HG03442 (cell line): ENCODE data around the gene SLC30A3.
"Not testable (repeated sequence)": the region's sequence is repeated elsewhere in the genome, so short reads cannot be mapped to it uniquely, and the experiment has no call there.

Source experiments
- ATAC-seq: cut with Tn5 transposase; IDR thresholded peaks from one replicate; pipeline ENCODE4 v1.9.1; 2021; ENCODE audit warnings: mild to moderate bottlenecking, moderate library complexity; ENCODE audit not compliant: unreplicated experiment

SLC30A3 gene

DNA sequence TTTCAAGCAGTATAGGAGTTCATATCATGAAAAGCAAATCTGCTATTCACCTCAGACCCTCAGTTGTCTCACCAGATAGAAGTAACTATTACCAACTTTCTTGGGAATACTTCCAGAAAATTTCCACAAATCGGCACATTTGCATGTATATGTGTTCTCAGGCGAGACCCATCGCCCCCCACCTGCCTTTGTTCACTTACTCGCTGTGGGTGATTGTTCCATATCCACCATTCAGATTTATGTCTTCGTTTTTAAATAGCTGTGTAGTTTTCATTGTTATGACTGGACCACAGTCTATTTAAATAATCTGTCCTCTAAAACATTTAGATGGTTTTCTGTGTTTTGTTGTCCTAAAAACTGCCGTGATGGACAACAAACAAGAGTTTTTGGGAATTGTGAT, 22.6 kb upstream of the SLC30A3 start:
- ATAC-seq, result no peak

DNA sequence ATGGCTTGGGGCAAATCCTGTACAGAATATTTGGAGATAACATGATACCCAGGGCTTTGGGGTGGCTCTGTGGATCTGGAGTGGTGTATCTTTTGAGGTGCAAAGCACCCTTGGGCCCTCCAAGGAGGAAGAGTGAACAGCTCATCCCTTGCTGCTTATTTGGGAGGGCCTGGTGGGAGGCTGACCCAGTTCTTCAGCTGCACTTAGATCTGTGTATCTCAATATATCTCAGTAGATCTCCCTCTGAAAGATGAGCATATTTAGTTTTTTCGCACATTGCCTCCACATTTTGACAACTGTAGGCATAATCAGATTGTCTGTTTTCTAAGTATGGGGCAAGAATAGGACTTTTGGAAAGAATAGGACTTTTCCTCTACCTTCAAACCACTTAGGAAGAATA, 22.1 kb upstream of the SLC30A3 start:
- no peak for ATAC-seq

DNA sequence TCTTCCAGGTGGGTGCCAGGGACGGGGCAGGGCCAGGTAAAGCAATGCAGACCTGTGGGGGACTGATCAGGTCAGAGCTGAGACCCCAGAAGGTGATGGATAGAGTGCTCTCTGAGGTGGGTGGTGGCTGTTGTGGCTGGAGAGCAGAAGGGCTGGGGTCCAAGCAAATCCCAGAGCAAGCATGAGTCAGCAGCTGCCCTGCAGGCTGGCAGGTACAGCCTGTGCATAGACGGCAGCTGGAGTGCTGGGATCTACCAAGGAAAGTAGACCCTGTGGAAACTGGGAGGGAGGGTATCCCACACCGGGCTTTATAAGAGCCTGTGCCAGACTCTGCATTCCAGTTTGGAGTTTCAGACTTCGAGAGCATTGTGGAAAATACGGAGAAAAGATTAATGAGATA, 20.0 kb upstream of the SLC30A3 start:
- no peak for ATAC-seq

DNA sequence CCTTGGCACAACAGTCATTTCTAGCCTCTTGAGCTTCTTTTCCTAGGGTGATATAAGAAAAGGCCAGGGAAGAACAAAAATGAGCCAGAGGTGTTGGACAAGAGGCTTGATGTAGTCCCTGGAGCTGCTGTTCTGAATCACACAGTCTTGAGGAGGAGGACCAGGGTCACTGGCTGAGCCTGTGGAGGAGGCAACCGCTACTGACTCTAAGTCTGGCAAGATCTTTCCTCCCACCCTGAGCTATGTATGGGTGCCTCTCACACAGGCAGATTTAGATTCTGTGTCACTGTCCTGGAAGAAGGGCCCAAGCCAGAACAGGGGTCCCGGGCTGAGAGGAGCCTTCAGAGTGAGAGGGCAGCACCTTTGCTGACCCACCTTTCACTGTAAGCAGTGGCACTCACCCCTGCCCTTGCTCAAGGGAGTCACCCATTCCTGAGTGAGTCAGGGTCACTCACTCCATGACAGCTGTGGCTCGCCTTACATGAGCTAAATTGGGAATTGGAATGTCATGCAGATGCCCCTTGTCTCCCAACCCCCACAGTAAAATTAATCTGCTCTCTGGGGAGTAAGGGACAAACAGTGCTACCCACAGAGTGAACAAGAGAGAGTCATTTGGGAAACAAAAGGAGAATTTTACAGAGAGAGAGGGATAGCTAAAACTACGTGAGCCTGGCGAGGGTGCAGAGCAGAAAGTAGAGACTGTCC, 19.2 kb upstream of the SLC30A3 start, which contains the start of gene TRIM54:
TRIM54 (plus strand) TSS at position 575 of the 705 bp plus-strand sequence. CDS start 303 bp downstream, outside the sequence.
- ATAC-seq, result no peak

DNA sequence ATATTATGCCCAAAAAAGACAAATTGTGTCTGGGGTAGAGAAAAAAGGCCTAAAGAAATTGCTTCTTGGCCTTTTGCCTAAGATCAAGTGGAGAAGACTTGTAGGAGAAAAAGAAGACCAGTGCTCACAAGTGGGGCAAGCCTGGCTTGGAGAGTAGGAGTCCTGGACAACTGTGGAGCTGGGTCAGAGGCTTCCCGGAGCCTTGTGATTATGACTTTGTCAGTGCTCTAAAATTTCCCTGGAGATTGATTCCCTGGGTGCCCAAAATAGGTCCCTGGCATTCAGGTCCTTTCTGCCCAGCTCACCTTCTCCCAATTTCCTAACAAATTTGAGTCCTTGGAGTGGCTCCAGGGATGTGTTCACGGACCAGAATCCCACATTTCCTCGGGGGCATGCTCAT, 18.6 kb upstream of the SLC30A3 start:
- ATAC-seq, result no peak

DNA sequence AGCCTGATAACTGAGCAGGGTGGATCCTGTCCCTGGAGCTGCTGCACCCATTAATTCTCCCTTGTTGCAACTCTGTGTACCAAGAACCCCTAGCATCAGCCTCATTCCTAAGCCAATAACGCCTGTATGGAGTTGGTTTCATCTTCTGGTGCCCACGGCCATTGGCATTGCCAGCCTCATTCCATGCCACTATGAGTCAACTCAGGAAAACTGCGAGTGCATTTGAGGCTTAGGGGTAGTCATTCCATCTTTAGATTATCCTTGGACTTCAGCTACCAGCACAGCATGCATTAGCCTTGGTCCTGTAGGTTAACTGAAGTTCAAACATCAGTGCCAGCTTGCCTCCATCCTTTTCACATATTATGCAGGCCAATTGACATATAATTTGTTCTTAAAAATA, 18.0 kb upstream of the SLC30A3 start:
- no peak for ATAC-seq

DNA sequence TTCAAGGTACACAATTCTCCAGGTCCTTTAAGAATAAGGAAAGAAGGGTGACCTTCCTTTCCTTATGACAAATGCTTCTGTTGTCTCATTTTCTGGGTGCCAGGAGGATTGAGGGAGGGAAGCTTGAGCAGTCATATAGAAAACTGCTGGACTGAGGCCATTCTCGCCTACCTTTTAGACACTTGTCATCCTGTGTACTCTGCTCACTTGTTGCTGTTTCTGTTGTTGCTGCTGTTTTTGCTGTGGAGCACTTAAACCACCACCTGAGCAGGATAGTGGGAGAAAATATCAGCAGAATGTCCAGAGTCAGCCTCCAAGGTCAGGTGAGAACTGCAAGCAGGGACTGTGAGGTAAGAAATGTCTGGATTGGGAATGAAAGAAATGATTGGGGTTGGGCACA, 15.2 kb upstream of the SLC30A3 start:
- ATAC-seq, result no peak

DNA sequence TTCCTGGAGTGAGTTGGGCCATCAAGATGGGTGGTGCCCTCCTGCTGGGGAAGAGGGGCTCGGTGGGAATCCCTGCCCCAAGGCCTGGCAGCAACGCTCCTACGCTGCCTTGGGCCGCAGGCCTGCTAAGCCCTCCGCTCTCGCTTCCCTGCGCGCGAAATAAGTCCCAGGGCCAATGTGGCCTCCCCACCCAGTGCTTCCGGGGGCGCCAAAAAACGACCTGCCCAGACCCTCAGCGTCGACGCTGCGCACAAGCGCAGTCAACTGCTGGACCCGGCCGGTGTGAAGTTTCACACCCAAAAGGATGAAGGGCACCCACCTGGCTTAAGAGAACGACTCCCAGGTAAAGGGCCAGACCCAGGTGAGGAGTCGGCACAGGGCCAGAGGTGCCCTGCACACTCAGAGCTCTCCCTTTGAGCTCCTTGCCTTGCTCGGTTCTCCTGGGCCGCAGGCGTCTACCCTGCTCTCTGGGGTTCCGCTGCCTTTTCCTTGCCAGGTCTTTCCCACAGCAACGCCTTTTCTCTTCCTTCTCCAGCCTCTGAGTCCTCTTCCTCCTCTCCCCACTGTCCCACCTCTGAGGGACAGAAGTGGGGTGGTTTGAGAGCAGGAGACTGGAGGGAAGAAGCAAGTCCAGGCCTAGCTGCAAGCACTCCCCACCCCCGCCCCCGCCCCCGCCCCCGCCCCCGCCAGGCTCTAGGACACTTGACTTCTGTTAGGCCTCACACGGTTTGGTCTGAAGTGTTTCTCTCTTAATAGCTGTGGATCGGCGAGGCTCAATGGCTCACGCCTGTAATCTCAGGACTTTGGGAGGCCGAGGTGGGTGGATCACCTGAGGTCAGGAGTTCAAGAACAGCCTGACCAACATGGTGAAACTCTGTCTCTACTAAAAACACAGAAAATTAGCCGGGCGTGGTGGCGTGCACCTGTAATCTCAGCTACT, 12.6 kb upstream of the SLC30A3 start, which contains the start of gene DNAJC5G:
DNAJC5G (plus strand) TSS at position 223 of the 940 bp plus-strand sequence. CDS start 1,296 bp downstream, outside the sequence.
- ATAC-seq, result no peak

DNA sequence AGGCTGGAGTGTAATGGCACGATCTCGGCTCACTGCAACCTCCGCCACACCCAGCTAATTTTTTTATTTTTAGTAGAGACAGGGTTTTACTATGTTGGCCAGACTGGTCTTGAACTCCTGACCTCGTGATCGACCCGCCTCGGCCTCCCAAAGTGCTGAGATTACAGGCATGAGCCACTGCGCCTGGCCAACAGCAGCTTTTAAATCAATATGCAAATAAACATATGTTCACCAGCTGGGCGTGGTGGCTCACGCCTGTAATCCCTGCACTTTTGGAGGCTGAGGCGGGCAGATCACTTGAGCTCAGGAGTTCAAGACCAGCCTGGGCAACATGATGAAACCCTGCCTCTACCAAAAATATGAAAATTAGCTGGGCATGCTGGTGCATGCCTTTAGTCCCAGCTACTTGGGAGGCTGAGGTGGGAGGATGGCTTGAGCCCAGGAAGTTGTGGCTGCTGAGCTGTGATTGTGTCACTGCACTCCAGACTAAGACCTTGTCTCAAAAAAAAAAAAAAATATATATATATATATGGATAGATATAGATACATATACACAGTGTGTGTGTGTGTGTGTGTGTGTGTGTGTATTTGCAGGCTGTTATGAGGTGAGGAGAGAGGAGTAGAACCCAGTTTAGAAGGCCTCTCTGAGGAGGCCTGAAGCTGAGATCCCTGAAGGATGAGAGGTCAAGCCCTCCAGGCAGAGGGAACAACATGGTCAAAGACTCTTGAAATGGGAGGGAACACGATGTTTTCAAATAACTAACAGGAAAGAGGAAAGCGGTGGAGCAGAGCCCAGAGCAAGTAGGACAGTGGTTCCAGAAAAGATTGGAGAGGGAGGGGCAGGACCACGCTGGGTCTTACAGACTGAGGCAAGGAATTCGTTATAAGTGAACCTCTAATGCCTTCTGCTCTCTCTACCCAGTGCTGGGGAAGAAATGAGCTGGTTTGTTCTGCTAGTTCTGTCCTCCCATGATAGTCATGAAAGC, 10.0 kb upstream of the SLC30A3 start:
- not testable (repeated sequence) for ATAC-seq

DNA sequence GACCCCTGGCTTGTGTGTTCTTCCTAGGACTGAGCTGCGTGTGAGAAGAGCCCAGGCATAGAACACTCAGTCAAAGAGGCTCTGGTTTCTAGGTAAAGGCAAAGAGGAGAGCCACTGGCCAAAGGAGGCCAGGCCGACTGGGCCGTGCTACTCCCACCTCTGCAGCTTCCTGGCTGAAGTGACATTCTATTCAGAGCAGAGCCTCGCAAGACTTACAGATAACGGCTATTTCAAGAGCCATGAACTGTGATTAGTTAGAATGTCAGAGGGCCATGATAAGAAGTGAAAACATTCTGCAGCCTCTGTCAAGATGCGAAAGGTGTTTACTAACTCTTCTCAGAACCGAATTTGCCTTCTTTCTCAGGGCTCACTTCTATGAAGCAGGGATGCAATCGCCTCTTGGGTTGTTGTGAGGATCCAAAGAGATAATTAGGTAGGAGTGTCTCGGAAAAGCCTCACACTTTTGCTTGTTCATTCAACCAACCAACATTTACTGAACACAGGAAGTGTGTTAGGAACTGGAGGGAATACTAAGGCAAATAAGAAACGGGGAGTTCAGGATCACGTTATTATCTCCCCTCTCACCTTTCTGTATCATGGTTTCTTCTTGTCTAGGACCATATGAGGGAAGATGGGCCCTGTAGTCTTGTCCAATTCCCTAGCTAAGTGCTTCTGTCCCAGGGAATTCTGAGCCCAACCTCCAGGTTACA, 8.9 kb upstream of the SLC30A3 start:
- no peak for ATAC-seq

DNA sequence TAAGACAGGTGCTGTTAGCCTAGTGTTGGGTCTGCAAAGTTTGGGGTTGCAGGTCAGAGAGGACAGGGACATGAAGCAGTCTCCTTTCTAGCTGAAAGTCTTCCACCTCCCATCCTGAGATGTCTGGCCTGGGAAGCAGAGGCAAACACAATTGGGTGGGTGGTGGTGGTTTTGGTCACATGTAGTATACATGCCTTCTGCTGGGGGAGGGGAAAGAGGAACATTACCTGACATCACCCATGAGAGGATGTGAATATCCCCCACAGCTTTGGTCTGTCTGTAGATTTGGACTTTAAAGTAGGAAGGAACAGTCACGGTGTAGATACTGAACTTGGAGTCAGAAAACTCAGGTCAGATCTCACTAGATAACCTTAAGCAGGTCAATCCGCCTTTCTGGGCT, 7.8 kb upstream of the SLC30A3 start:
- no peak for ATAC-seq

DNA sequence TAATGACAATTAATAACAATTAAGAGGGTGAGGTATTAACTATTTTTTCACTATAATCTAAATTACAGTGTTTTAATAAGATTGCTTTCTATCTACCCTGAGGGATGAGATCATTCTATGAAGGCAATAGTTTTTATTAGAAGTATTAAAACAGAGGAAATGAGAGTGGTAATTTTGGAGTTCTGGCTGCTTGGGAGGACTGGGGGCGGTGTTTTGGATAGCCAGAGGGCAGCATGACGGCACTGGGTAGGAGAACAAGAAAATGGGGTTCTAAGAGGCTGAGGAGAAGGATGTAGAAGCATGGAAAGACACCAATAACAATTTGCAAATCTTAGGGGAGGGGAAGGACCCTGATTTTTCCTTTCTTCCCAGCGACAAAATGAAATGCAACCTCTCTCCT, 7.3 kb upstream of the SLC30A3 start:
- ATAC-seq, result no peak

DNA sequence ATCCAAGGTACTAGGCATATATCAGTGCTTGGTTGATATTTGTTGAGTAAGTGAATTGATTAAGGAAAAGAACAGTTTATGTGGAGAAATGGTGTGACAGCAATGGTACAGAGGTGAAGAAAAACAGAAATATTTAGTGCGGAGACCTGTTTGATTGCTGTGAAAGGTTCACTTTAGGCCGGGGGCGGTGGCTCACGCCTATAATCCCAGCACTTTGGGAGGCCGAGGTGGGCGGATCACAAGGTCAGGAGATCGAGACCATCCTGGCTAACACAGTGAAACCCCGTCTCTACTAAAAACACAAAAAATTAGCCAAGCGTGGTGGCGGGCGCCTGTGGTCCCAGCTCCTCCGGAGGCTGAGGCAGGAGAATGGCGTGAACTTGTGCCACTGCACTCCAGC, 5.4 kb upstream of the SLC30A3 start:
- ATAC-seq, result not testable (repeated sequence)

DNA sequence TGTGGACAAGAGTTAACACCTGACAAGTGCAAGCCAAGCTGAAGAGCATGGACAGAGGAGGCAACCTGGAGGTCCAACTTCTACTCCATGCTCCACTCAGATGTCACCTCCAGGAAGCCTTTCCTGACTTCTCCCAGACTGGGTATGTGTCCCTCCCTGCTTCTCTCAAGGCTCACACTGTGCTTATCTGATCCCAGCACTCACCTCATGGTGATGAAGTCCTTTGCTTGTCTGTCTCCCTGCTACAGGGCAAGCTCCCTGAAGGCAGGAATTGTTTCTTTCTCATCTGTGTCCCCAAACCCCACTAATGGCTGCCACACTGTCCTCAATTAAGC, 2.7 kb upstream of the SLC30A3 start:
- ATAC-seq, result no peak

DNA sequence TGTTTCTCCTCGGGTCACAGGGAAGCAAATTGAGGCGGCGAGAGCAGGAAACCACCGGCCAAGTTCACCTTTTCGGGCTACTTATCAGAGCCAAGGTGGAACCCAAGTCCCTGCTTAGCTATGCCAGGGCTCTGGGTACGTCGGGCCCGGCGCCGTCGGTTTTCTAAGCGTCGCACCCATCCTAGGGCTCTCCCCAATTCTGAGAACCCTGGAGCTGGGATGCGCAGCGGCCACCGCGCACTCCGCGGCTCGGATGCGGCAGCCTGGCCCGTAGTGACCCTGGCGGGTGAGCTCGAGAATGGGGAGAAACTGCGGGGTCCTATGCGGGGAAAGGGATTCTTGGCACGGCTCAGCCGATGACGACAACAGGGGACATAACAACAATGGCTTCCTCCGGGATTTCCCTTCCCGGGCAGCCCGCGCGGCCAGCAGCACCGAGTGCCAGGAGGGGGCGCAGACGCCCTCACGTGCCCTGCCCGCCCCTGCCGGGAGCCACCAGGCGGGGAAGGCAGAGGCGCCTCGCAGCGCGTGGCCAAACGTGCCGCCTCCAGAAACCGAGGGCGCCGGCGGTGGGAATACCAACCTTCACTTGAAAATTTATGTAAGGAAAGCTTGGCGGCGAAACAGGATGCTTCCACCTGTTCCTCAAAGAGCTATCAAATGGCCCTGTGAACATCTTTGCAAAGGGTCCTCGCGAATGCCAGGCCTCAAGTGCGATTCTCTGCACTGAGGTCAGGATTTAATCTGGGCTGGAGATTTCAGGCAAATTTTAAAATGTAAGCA, 2.1 kb upstream of the SLC30A3 start:
- ATAC-seq, result no peak

DNA sequence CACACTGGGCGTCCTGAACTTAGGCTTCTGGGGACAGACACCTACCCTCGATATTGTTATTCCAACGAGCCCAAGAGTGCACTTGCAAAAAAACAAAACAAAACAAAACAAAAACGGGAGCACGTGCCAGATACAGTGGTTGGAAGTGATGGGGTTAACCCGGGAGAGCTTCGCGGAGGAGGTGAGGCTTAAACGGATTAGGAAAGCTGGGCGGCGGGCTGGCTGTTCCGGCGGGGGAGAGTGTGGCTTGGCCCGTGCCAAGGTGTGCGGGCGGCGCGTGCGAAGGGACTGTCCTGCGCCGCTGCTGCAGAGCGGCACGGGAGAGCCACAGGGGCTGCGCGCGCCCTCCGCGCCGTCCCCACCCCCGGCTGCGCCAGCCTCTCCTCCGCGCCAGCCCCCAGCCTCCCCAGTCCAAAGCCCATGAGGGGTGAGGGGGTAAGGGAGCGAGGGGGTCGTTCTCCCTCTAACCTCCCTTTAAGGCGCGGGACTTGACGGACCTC, 1.5 kb upstream of the SLC30A3 start:
- no peak for ATAC-seq

DNA sequence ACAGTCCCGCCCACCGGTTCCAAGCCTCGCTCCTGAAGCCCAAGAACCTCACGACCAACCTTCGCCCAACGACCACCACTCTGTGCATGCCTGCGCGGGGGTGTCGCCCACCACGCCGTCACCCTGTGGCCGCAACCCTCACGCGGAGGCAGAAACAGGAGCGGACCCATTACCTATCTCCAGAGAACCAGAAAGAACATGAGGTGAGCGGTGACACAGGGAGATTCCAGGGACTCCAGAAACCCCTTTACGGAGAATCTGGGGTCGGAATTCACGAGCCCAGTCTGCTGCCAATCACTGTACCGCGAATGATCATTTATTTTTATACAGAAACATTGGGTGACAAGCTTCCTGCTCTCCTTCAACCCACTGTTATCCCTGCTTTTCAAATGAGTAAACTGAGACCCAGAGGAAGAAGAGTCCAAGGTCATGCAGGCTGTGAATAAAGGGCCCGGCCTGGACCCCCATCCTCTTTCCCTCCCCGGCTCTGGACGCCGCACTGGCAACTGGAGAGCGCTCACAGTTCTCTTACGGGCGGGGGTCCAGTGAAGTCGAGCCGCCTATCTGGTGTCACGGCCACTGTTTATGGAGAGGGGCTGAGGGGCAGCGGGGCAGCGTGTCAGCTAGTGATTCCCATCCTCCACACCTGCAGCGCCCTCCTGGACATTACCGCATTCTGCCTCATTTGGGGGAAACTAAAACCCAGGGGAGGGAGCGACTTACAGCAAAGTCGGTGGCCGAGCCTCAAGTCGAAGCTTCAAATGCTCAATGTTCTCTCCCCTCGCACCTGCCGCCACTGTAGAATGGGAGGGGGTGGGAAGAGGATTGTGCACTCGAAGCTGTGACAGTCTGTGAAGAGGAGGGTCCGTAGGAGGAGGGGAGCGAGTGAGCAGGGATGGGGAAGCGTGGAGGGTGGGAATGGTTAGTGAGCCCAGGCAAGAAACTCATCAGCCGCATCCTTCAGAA, 723 bp upstream of the SLC30A3 start:
- ATAC-seq, result no peak

DNA sequence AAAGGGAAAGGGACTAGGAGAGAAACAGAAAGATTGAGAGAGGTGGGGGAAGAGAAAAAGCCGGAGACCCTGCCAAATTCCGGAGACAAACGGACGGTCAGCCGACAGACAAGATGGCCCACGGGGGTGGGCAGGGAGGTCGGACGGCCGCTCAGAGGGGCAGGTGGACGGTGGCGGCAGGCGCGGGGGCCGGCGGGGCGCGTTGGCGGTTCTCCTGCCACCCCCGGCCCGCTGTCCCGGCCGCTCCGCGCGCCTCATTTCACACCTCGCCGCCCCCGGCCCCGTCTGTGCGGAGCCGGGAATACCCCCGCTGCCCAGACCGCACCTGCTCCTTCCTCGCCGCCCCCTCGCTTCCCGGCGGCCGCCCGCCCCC, 935 bp downstream of the SLC30A3 start:
- no peak for ATAC-seq
